CD14-positive monocyte (primary cell): ENCODE measurements around the gene TSPYL2. TPM values are rescaled to one million over a fixed set of nuclear protein-coding genes. Genes with fewer than 3 reads are reported as not detected.

Source experiments
- DNase-seq, 3 donors: peaks; one replicate each; pipeline ENCODE4 v3.0.0-alpha.2; 2011 to 2022
- H2AFZ ChIP-seq: 2 replicates; pipeline ENCODE4 v1.6.0; 2012; ENCODE audit warnings: mild to moderate bottlenecking, low read depth, low read length, inconsistent platforms; ENCODE audit not compliant: insufficient read depth, poor library complexity, severe bottlenecking
- H3K27ac ChIP-seq, 2 donors: 1 replicate in 1 of 2; 2 replicates in 1 of 2; pipeline ENCODE4 v1.5.1; 2012 to 2013; ENCODE audit warnings: low read length in 2 of 2, control low read depth in 1 of 2, inconsistent platforms in 1 of 2, low read depth in 1 of 2, mild to moderate bottlenecking in 1 of 2
- H3K27me3 ChIP-seq, 2 donors: one replicate each; pipeline versions ENCODE4 v1.6.0 to v1.6.1; 2011 to 2013; ENCODE audit warnings: low read length in 2 of 2; ENCODE audit not compliant: control insufficient read depth in 2 of 2, insufficient read depth in 2 of 2
- H3K36me3 ChIP-seq, 2 donors: replicated peaks in 1 of 2; 1 replicate in 1 of 2; 2 replicates in 1 of 2; pipeline versions ENCODE4 v1.5.1 to v1.6.1; 2012 to 2013; ENCODE audit warnings: low read length in 2 of 2, control low read depth in 1 of 2, inconsistent platforms in 1 of 2, mild to moderate bottlenecking in 1 of 2; ENCODE audit not compliant: insufficient read depth in 2 of 2, control insufficient read depth in 1 of 2
- H3K4me1 ChIP-seq, 2 donors: 1 replicate in 1 of 2; 2 replicates in 1 of 2; pipeline versions ENCODE4 v1.5.1 to v1.6.1; 2012 to 2013; ENCODE audit warnings: low read length in 2 of 2, control low read depth in 1 of 2, inconsistent platforms in 1 of 2, mild to moderate bottlenecking in 1 of 2, moderate library complexity in 1 of 2; ENCODE audit not compliant: insufficient read depth in 2 of 2, control insufficient read depth in 1 of 2
- H3K4me2 ChIP-seq: replicated peaks from 2 replicates; pipeline ENCODE3; 2012; ENCODE audit warnings: low read length, moderate library complexity, mild to moderate bottlenecking; ENCODE audit not compliant: poor library complexity, severe bottlenecking; ENCODE audit errors: extremely low read depth
- H3K4me3 ChIP-seq, 3 experiments: fragments of 200-600 bp in 1 of 3; sonication (generic) in 1 of 3; replicated peaks in 1 of 3; 1 replicate in 2 of 3; 2 replicates in 1 of 3; pipeline ENCODE4 v1.5.1; 2011 to 2013; ENCODE audit warnings: low read length in 3 of 3, mild to moderate bottlenecking in 3 of 3, control low read depth in 2 of 3, low read depth in 2 of 3, inconsistent platforms in 1 of 3, moderate library complexity in 1 of 3
- H3K79me2 ChIP-seq: 2 replicates; pipeline ENCODE4 v1.6.0; 2012; ENCODE audit warnings: mild to moderate bottlenecking, control low read depth, inconsistent platforms, low read length, moderate library complexity; ENCODE audit not compliant: insufficient read depth
- H3K9ac ChIP-seq: 2 replicates; pipeline ENCODE4 v1.6.0; 2017; ENCODE audit warnings: low read length, mild to moderate bottlenecking; ENCODE audit not compliant: insufficient read depth, poor library complexity, severe bottlenecking
- H3K9me3 ChIP-seq, 2 donors: replicated peaks in 1 of 2; 1 replicate in 1 of 2; 2 replicates in 1 of 2; pipeline versions ENCODE4 v1.5.1 to v1.6.1; 2012 to 2013; ENCODE audit warnings: low read length in 2 of 2, control low read depth in 1 of 2; ENCODE audit not compliant: control insufficient read depth in 1 of 2, insufficient read depth in 1 of 2
- H4K20me1 ChIP-seq: 2 replicates; pipeline ENCODE4 v1.6.0; 2012; ENCODE audit warnings: mild to moderate bottlenecking, low read length, control low read depth, moderate library complexity; ENCODE audit not compliant: insufficient read depth
- H3K27ac Mint-ChIP-seq, 7 donors: one replicate each; pipeline ENCODE4 v1.8.0; 2020; ENCODE audit warnings: mild to moderate bottlenecking in 7 of 7, mixed read lengths in 7 of 7, moderate library complexity in 6 of 7, inconsistent platforms in 2 of 7
- H3K27me3 Mint-ChIP-seq, 3 donors: one replicate each; pipeline ENCODE4 v1.8.0; 2021 to 2022; ENCODE audit warnings: low read depth in 3 of 3, mild to moderate bottlenecking in 3 of 3, mixed read lengths in 3 of 3, moderate library complexity in 3 of 3, inconsistent platforms in 1 of 3
- H3K36me3 Mint-ChIP-seq, 2 donors: one replicate each; pipeline ENCODE4 v1.8.0; 2020; ENCODE audit warnings: mixed read lengths in 2 of 2, inconsistent platforms in 1 of 2, mild to moderate bottlenecking in 1 of 2
- H3K4me1 Mint-ChIP-seq: one replicate; pipeline ENCODE4 v1.8.0; 2020; ENCODE audit warnings: mild to moderate bottlenecking, mixed read lengths
- H3K4me3 Mint-ChIP-seq, 2 donors: one replicate each; pipeline ENCODE4 v1.8.0; 2020; ENCODE audit warnings: mild to moderate bottlenecking in 2 of 2, mixed read lengths in 2 of 2, moderate library complexity in 1 of 2
- H3K9me3 Mint-ChIP-seq, 7 donors: one replicate each; pipeline ENCODE4 v1.8.0; 2020 to 2022; ENCODE audit warnings: mixed read lengths in 7 of 7, mild to moderate bottlenecking in 6 of 7, moderate library complexity in 6 of 7, inconsistent platforms in 2 of 7
- CTCF ChIP-seq: fragments of 200-600 bp; IDR thresholded peaks from one replicate; pipeline ENCODE4 v1.8.0; 2022; ENCODE audit warnings: antibody characterized with exemption, mild to moderate bottlenecking
- WGBS: methylation state at CpG from one replicate; pipeline ENCODE4 v1.1.5; 2013; ENCODE audit warnings: missing lambda C conversion rate; ENCODE audit not compliant: insufficient coverage; 5-methylcytosine and 5-hydroxymethylcytosine counted together
- intact Hi-C, 2 donors: fragments of 100-400 bp; cut with micrococcal nuclease; formaldehyde crosslinking; loops; one replicate each; pipeline versions ENCODE4 v1.15.0 to v1.15.1; 2023
- polyA plus RNA-seq, 3 donors: library from polyadenylated mRNA; depleted of rRNA in 1 of 3; unstranded in 2 of 3; stranded (reverse) in 1 of 3; fragments of 300-500 nt in 2 of 3; fragments of >200 nt in 1 of 3; fragmentation: Illumina TruSeq in 2 of 3; gene quantifications; 1 replicate in 2 of 3; 2 replicates in 1 of 3; pipeline ENCODE4 v1.2.3, GENCODE V29; 2012 to 2021

TSPYL2 gene
- polyA plus RNA-seq, 3 donors, result 0.33 to 29.4 (median 0.40) TPM

DNA sequence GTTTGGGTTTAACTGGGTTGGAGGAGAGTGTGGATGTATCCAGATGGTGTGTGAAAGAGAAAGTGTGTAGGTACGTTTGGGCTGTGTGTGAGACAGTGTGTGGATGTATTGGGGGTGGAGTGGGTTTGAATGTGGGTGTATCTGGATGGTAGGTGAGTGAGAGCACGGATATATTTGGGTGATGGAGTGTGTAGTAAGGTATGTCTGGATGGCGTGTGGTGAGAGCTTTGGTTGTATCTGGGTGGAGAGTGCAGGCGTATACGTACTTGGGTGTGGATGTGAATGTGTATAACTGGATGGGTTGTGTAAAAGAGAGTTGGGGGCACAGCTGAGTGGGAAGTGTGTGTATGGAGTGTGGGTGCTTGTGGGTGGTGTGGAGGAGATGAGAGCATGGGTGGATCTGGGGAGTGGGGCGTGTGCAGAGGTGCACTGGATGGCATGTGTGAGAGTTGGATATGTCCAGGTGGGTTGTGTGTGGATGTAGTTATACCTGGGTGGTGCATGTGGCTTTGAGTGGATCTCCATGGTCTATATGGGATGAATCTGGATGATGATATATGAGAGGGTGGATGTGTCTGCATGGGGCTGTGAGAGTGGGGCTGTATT lies 26.8 kb upstream of the TSPYL2 start:
- Histone ChIP-seq H3K4me1 (no peaks in the 10 kb centered on the region), H3K9me3 (no peaks in the 10 kb centered on the region), H4K20me1 (no peaks in the 10 kb centered on the region), H3K79me2 (no peaks in the 10 kb centered on the region), H3K36me3 (no peaks in the 10 kb centered on the region), H3K4me2 (no peak overlapping the region), H3K4me3 (no peak overlapping the region), H3K27ac (no peak overlapping the region), H3K9ac (no peak overlapping the region), H2AFZ (no peak overlapping the region), H3K27me3 (no peaks in the 10 kb centered on the region)
- no peak for DNase-seq
- TF ChIP-seq CTCF, result no peak
- no peaks in the 10 kb centered on the region for H3K27me3 Mint-ChIP-seq
- no peaks in the 10 kb centered on the region for H3K9me3 Mint-ChIP-seq
- H3K4me1 Mint-ChIP-seq, result no peaks in the 10 kb centered on the region
- intact Hi-C loops, result no loop called here
- H3K27ac Mint-ChIP-seq, result no peak overlapping the region
- H3K4me3 Mint-ChIP-seq, result no peak overlapping the region
- H3K36me3 Mint-ChIP-seq, result no peaks in the 10 kb centered on the region
- 96% methylated on average over 6 of the region's 6 CpGs for WGBS

- Histone ChIP-seq H4K20me1 (no peaks in the 10 kb centered on the region), H3K36me3 (no peaks in the 10 kb centered on the region), H2AFZ (no peak overlapping the region), H3K27ac (no peak overlapping the region), H3K9ac (no peak overlapping the region), H3K4me3 (no peak overlapping the region), H3K9me3 (no peaks in the 10 kb centered on the region), H3K4me1 (no peaks in the 10 kb centered on the region), H3K79me2 (no peaks in the 10 kb centered on the region), H3K27me3 (no peaks in the 10 kb centered on the region), H3K4me2 (no peak overlapping the region)
- Mint-ChIP-seq H3K36me3 (no peaks in the 10 kb centered on the region), H3K4me1 (no peaks in the 10 kb centered on the region), H3K27me3 (peaks cover 0 to 2% (median 0%) of the 10 kb centered on the region in 3 donors), H3K27ac (no peak overlapping the region), H3K9me3 (no peaks in the 10 kb centered on the region), H3K4me3 (no peak overlapping the region)
- TF ChIP-seq CTCF, result no peak
- WGBS, result 91% methylated on average over 5 of the region's 5 CpGs
- intact Hi-C loops, result no loop called here
- no peak for DNase-seq
These were observed 25.9 kb upstream of the TSPYL2 start for GRCh38 chrX:53056292-53056691.
